DND-41 (cell line): Measurements from ENCODE around the gene PRKAR2B.

ENCODE experiments used
- EZH2 ChIP-seq: IDR thresholded peaks from 3 replicates; pipeline ENCODE4 v1.6.1; 2012; ENCODE audit warnings: borderline replicate concordance, low read depth, mild to moderate bottlenecking, moderate library complexity, low read length, inconsistent platforms; ENCODE audit not compliant: severe bottlenecking
- TF ChIP-seq, protein P1 (sequence below): IDR thresholded peaks from 2 replicates; pipeline ENCODE4 v1.5.1; 2012; ENCODE audit warnings: borderline replicate concordance, low read length, moderate library complexity, mild to moderate bottlenecking; ENCODE audit not compliant: poor library complexity, severe bottlenecking; ENCODE audit errors: extremely low read depth

DNA sequence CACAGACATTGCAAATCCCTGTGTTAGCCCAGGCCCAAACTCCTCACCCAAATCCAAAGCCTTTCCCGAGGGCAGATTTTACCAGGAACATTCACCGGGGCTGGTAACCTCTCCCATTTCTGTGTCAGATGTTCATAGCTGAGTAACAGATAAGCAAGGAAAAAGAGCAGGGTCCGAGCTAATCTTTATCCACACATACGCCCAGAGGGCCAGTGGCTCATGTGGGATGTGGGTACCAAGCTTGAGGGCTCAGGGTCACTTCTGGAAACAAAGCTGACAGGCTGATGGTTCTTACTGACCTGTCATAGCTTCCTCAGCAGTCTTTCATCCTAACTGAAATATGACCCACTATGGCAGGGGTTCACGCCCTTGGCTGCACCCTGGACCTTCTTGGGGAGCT is 164.1 kb downstream of the PRKAR2B start:
- TF ChIP-seq, protein P1, sequence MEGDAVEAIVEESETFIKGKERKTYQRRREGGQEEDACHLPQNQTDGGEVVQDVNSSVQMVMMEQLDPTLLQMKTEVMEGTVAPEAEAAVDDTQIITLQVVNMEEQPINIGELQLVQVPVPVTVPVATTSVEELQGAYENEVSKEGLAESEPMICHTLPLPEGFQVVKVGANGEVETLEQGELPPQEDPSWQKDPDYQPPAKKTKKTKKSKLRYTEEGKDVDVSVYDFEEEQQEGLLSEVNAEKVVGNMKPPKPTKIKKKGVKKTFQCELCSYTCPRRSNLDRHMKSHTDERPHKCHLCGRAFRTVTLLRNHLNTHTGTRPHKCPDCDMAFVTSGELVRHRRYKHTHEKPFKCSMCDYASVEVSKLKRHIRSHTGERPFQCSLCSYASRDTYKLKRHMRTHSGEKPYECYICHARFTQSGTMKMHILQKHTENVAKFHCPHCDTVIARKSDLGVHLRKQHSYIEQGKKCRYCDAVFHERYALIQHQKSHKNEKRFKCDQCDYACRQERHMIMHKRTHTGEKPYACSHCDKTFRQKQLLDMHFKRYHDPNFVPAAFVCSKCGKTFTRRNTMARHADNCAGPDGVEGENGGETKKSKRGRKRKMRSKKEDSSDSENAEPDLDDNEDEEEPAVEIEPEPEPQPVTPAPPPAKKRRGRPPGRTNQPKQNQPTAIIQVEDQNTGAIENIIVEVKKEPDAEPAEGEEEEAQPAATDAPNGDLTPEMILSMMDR, result no peak
- no peak for TF ChIP-seq EZH2
